Activated CD4-positive, alpha-beta T cell treated with anti-CD3 and anti-CD28 coated beads, Interleukin-2, amount 50 U/mL, for 1 hour (primary cell): ENCODE measurements around the gene SLC6A11.

Experiments used
- DNase-seq: peaks from one replicate; pipeline ENCODE4 v3.0.0-alpha.2; 2020

Gene SLC6A11

GRCh38 chr3:10792208-10792607, 23.8 kb upstream of the SLC6A11 start:
- DNase-seq = no peak

- no peak for DNase-seq
Observed at GRCh38 chr3:10798600-10799367, 17.2 kb upstream of the SLC6A11 start.

GRCh38 chr3:10804183-10804648, 11.8 kb upstream of the SLC6A11 start:
- DNase-seq = no peak

- no peak for DNase-seq
Observed at GRCh38 chr3:10806006-10806405, 10.0 kb upstream of the SLC6A11 start.

- no peak for DNase-seq
Observed at GRCh38 chr3:10808130-10808735, 7.8 kb upstream of the SLC6A11 start.

- DNase-seq = no peak
Observed at GRCh38 chr3:10808974-10809373, 7.1 kb upstream of the SLC6A11 start.

- no peak for DNase-seq
Observed at GRCh38 chr3:10810376-10810775, 5.7 kb upstream of the SLC6A11 start.

GRCh38 chr3:10813425-10813824, 2.6 kb upstream of the SLC6A11 start:
- DNase-seq = no peak

- no peak for DNase-seq
Observed at GRCh38 chr3:10814623-10815022, 1.4 kb upstream of the SLC6A11 start.

GRCh38 chr3:10815487-10815886, 541 bp upstream of the SLC6A11 start:
- no peak for DNase-seq

- DNase-seq = no peak
Observed at GRCh38 chr3:10816863-10817253, 830 bp downstream of the SLC6A11 start.

GRCh38 chr3:10817506-10817905, 1.5 kb downstream of the SLC6A11 start:
- no peak for DNase-seq

GRCh38 chr3:10822055-10822454, 6.0 kb downstream of the SLC6A11 start:
- DNase-seq = no peak

GRCh38 chr3:10822708-10823515, 6.9 kb downstream of the SLC6A11 start:
- no peak for DNase-seq

- no peak for DNase-seq
Observed at GRCh38 chr3:10823516-10823818, 7.4 kb downstream of the SLC6A11 start.

- no peak for DNase-seq
Observed at GRCh38 chr3:10824468-10824867, 8.4 kb downstream of the SLC6A11 start.

- no peak for DNase-seq
Observed at GRCh38 chr3:10833855-10834414, 17.9 kb downstream of the SLC6A11 start.

GRCh38 chr3:10834951-10835350, 18.9 kb downstream of the SLC6A11 start:
- DNase-seq = no peak

- no peak for DNase-seq
Observed at GRCh38 chr3:10835406-10835805, 19.4 kb downstream of the SLC6A11 start.

GRCh38 chr3:10836676-10837075, 20.6 kb downstream of the SLC6A11 start:
- DNase-seq = no peak

GRCh38 chr3:10837849-10838248, 21.8 kb downstream of the SLC6A11 start:
- DNase-seq = no peak

- DNase-seq = no peak
Observed at GRCh38 chr3:10839167-10839566, 23.1 kb downstream of the SLC6A11 start.

GRCh38 chr3:10841100-10841499, 25.1 kb downstream of the SLC6A11 start:
- DNase-seq = no peak

GRCh38 chr3:10843378-10843777, 27.4 kb downstream of the SLC6A11 start:
- no peak for DNase-seq
